Peyer's patch (tissue), 4 donors: ENCODE data around the gene ZNF841. TPM values are rescaled to one million over a fixed set of nuclear protein-coding genes. Genes with fewer than 3 reads are reported as not detected.

Experiments
- DNase-seq, 3 donors: peaks; one replicate each; pipeline ENCODE4 v3.0.0-alpha.2; 2017 to 2019
- H3K27ac ChIP-seq, 4 donors: fragments of 200-600 bp; sonication (generic); one replicate each; pipeline ENCODE4 v1.5.1; 2016 to 2019
- H3K27me3 ChIP-seq, 2 donors: fragments of 200-600 bp; sonication (generic); one replicate each; pipeline ENCODE4 v1.5.1; 2019
- H3K36me3 ChIP-seq, 3 donors: fragments of 200-600 bp; sonication (generic); one replicate each; pipeline ENCODE4 v1.5.1; 2016 to 2019
- H3K4me1 ChIP-seq, 4 donors: fragments of 200-600 bp; sonication (generic); one replicate each; pipeline ENCODE4 v1.5.1; 2016 to 2019
- H3K4me3 ChIP-seq, 4 donors: fragments of 200-600 bp; sonication (generic); 1 replicate in 3 of 4; 2 replicates in 1 of 4; pipeline ENCODE4 v1.5.1; 2016 to 2019; ENCODE audit warnings: mild to moderate bottlenecking in 1 of 4
- H3K9me3 ChIP-seq, 4 donors: fragments of 200-600 bp; sonication (generic); one replicate each; pipeline ENCODE4 v1.5.1; 2016 to 2019; ENCODE audit warnings: mild to moderate bottlenecking in 1 of 4
- CTCF ChIP-seq, 6 experiments: fragments of 450-650 bp in 4 of 6; fragments of 200-600 bp in 2 of 6; sonication (generic) in 1 of 6; IDR thresholded peaks; one replicate each; pipeline ENCODE4 v1.5.1; 2017 to 2019; ENCODE audit warnings: antibody characterized with exemption in 6 of 6, mild to moderate bottlenecking in 3 of 6, moderate library complexity in 1 of 6
- POLR2A ChIP-seq, 2 donors: fragments of 450-650 bp; IDR thresholded peaks; one replicate each; pipeline ENCODE4 v1.5.1; 2017; ENCODE audit warnings: antibody characterized with exemption in 2 of 2, mild to moderate bottlenecking in 2 of 2, moderate library complexity in 2 of 2
- total RNA-seq, 4 donors: library from RNA; depleted of rRNA; stranded (reverse); fragments of >200 nt; gene quantifications; one replicate each; pipeline ENCODE4 v1.1.0, GENCODE V29; 2016

ZNF841 gene
- total RNA-seq, 4 donors from 2014 or later: 18.4 to 56.9 (median 24.5) TPM

DNA sequence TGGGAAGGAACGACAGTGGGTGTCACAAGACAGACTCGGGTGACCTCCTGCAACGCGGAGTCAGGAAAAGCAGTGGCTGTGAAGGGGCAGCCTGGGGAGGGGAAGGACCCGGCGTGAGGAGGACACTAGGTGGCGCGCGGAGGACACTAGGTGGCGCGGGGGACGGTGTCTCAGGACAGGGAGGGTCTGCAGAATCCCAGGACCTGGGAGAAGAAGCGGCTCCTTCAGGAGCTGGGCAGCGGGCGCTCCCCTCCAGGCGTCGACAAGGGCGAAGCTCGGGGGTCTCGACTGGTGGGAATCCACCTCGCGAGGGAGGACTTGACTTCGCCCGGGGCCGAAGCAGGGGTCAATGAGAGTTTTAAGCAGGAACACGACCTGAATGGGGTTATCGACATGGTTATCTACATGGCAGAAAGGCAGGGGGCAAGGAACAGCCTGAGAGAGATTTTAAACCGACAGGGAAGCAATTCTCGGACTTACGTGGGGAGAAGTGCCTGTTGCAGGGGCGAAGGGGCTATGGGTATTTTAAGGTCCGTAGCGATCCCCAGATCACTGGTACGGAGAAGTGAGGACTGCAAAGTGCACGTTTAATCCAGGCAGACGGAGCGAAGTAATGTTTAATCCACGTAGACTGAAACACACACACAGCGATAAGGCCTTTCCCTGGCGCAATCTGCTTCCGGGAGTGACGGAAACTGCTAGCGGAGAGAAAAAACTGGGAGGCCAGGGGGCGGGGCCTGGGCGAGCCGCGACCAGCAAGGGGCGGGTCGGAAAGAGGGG lies 43.9 kb upstream of the ZNF841 start, which contains the start of gene ZNF616:
ZNF616 (minus strand) TSS at position 687 of the 780 bp plus-strand sequence. CDS start 9,426 bp downstream, outside the sequence.
- DNase-seq: peak; percentile 89 to 99 (median 98)
- Histone ChIP-seq H3K4me1 (peaks cover 0 to 16% (median 4%) of the 10 kb centered on the region in 4 donors), H3K27ac (peak within 1 kb of the TSS; percentile 88 to 98 (median 89)), H3K9me3 (peaks cover 0 to 4% (median 0%) of the 10 kb centered on the region in 4 donors), H3K4me3 (peak within 1 kb of the TSS; percentile 73 to 77 (median 76)), H3K36me3 (no peaks in the 10 kb centered on the region), H3K27me3 (no peaks in the 10 kb centered on the region)
- TF ChIP-seq POLR2A (IDR thresholded peaks at IDR 0.05) (peak; percentile 60 to 70), CTCF (IDR thresholded peaks at IDR 0.05) (peak; percentile 59 to 86 (median 78))

GRCh38 chr19:52138983-52139251 lies 43.4 kb upstream of the ZNF841 start:
- Histone ChIP-seq H3K9me3 (peaks cover 0 to 8% (median 0%) of the 10 kb centered on the region in 4 donors), H3K27ac (peak overlapping the region; percentile 88 to 98 (median 89)), H3K4me3 (peak overlapping the region; percentile 73 to 77 (median 76)), H3K27me3 (no peaks in the 10 kb centered on the region), H3K36me3 (no peaks in the 10 kb centered on the region), H3K4me1 (peaks cover 0 to 16% (median 4%) of the 10 kb centered on the region in 4 donors)
- DNase-seq: no peak
- TF ChIP-seq CTCF (IDR thresholded peaks at IDR 0.05) (no peak), POLR2A (IDR thresholded peaks at IDR 0.05) (no peak)

GRCh38 chr19:52138278-52138982 lies 42.9 kb upstream of the ZNF841 start:
- no peaks in the 10 kb centered on the region for H3K27me3 ChIP-seq
- H3K9me3 ChIP-seq: peaks cover 0 to 8% (median 0%) of the 10 kb centered on the region in 4 donors
- TF ChIP-seq CTCF (IDR thresholded peaks at IDR 0.05) (no peak), POLR2A (IDR thresholded peaks at IDR 0.05) (no peak)
- peak overlapping the region; percentile 73 to 77 (median 76) for H3K4me3 ChIP-seq
- peak overlapping the region; percentile 88 to 98 (median 89) for H3K27ac ChIP-seq
- peak in 2 of 3 donors; percentile 34 to 50 for DNase-seq
- peaks cover 0 to 16% (median 4%) of the 10 kb centered on the region in 4 donors for H3K4me1 ChIP-seq
- H3K36me3 ChIP-seq: no peaks in the 10 kb centered on the region

DNA sequence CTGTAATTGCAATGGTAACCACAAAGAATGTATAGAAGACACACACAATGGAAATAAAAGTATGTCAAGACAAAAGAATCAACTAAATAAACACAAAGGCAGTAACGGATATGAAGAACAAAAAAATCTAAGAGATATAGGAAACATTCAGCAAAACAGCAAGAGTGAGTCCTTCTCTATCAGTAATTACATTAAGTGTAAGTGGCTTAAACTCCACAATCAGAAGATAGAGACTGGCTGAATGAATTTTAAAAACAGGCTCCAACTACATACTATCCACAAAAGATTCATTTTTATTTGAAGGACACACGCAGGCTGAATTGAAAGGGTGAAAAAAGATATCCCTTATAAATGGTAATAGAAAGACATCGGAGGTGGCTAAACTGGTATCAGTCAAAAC lies 24.7 kb upstream of the ZNF841 start:
- peaks cover 0 to 93% (median 38%) of the 10 kb centered on the region in 4 donors for H3K9me3 ChIP-seq
- TF ChIP-seq CTCF (IDR thresholded peaks at IDR 0.05): no peak
- TF ChIP-seq POLR2A (IDR thresholded peaks at IDR 0.05): no peak
- H3K4me1 ChIP-seq: no peaks in the 10 kb centered on the region
- H3K27me3 ChIP-seq: no peaks in the 10 kb centered on the region
- DNase-seq: no peak
- no peak overlapping the region for H3K27ac ChIP-seq
- no peak overlapping the region for H3K4me3 ChIP-seq
- peaks cover 8 to 100% (median 16%) of the 10 kb centered on the region in 3 donors for H3K36me3 ChIP-seq

GRCh38 chr19:52115526-52116053 lies 20.0 kb upstream of the ZNF841 start:
- Histone ChIP-seq H3K27ac (no peak overlapping the region), H3K9me3 (peaks cover 0 to 100% (median 47%) of the 10 kb centered on the region in 4 donors), H3K27me3 (no peaks in the 10 kb centered on the region), H3K4me3 (no peak overlapping the region), H3K36me3 (peaks cover 8 to 56% (median 11%) of the 10 kb centered on the region in 3 donors), H3K4me1 (no peaks in the 10 kb centered on the region)
- TF ChIP-seq POLR2A (IDR thresholded peaks at IDR 0.05) (no peak), CTCF (IDR thresholded peaks at IDR 0.05) (no peak)
- no peak for DNase-seq
